IPS DF 6.9 (cell line): ENCODE results near the gene OR5H14.
"Not testable (repeated sequence)": the region's sequence is repeated elsewhere in the genome, so short reads cannot be mapped to it uniquely, and the experiment has no call there.

Source experiments
- DNase-seq: peaks from one replicate; pipeline ENCODE4 v3.0.0-alpha.2; 2013; ENCODE audit warnings: low read depth, low spot score
- H3K27ac ChIP-seq: one replicate; pipeline ENCODE4 v1.5.1; 2013; ENCODE audit warnings: low read length, control low read depth
- H3K27me3 ChIP-seq: 2 replicates; pipeline ENCODE4 v1.6.1; 2013; ENCODE audit warnings: mild to moderate bottlenecking, low read length; ENCODE audit not compliant: control insufficient read depth, insufficient read depth
- H3K36me3 ChIP-seq: 2 replicates; pipeline ENCODE4 v1.6.1; 2013; ENCODE audit warnings: low read length; ENCODE audit not compliant: control insufficient read depth, insufficient read depth
- H3K4me1 ChIP-seq: 2 replicates; pipeline ENCODE4 v1.6.1; 2013; ENCODE audit warnings: low read length; ENCODE audit not compliant: control insufficient read depth, insufficient read depth
- H3K4me3 ChIP-seq: 2 replicates; pipeline ENCODE4 v1.5.1; 2013; ENCODE audit warnings: mild to moderate bottlenecking, low read length
- H3K9me3 ChIP-seq: 2 replicates; pipeline ENCODE4 v1.6.1; 2013; ENCODE audit warnings: low read length, inconsistent platforms; ENCODE audit not compliant: control insufficient read depth, insufficient read depth
- WGBS: extraction: QIAGEN DNeasy Blood & Tissue Kit; methylation state at CpG from one replicate; pipeline ENCODE4 v1.1.7; 2013; ENCODE audit warnings: mixed read lengths, missing lambda C conversion rate; ENCODE audit not compliant: insufficient read length, insufficient coverage; 5-methylcytosine and 5-hydroxymethylcytosine counted together

Gene OR5H14

GRCh38 chr3:98147179-98147578 is at the start of gene OR5H14:
Gene OR5H14, plus strand, starts transcription at chr3:98147479. Its CDS starts 1,907 bp downstream, at chr3:98149386.
- Histone ChIP-seq H3K27ac (no peak within 1 kb of the TSS), H3K4me1 (no peaks in the 10 kb centered on the region), H3K27me3 (no peaks in the 10 kb centered on the region), H3K4me3 (no peak within 1 kb of the TSS), H3K36me3 (no peaks in the 10 kb centered on the region), H3K9me3 (no peaks in the 10 kb centered on the region)
- DNase-seq, result no peak
- no CpG with 5 or more reads among the region's 1 CpG for WGBS

- DNase-seq, result no peak
- Histone ChIP-seq H3K4me1 (no peaks in the 10 kb centered on the region), H3K27ac (no peak overlapping the region), H3K9me3 (no peaks in the 10 kb centered on the region), H3K27me3 (no peaks in the 10 kb centered on the region), H3K4me3 (no peak overlapping the region), H3K36me3 (no peaks in the 10 kb centered on the region)
- WGBS, result no CpG with 5 or more reads among the region's 4 CpGs
Measured at GRCh38 chr3:98099848-98100247, 47.4 kb upstream of the OR5H14 start.

GRCh38 chr3:98108162-98108561 is 39.1 kb upstream of the OR5H14 start:
- no peaks in the 10 kb centered on the region for H3K27me3 ChIP-seq
- no peak for DNase-seq
- no CpG with 5 or more reads among the region's 1 CpG for WGBS
- no peaks in the 10 kb centered on the region for H3K36me3 ChIP-seq
- H3K9me3 ChIP-seq, result no peaks in the 10 kb centered on the region
- H3K4me1 ChIP-seq, result no peaks in the 10 kb centered on the region
- H3K27ac ChIP-seq, result no peak overlapping the region
- no peak overlapping the region for H3K4me3 ChIP-seq

GRCh38 chr3:98109807-98110549 is 37.3 kb upstream of the OR5H14 start:
- no peaks in the 10 kb centered on the region for H3K27me3 ChIP-seq
- no peaks in the 10 kb centered on the region for H3K9me3 ChIP-seq
- no CpG with 5 or more reads among the region's 4 CpGs for WGBS
- DNase-seq, result no peak
- no peaks in the 10 kb centered on the region for H3K4me1 ChIP-seq
- H3K4me3 ChIP-seq, result no peak overlapping the region
- H3K27ac ChIP-seq, result no peak overlapping the region
- no peaks in the 10 kb centered on the region for H3K36me3 ChIP-seq

- Histone ChIP-seq H3K4me1 (no peaks in the 10 kb centered on the region), H3K36me3 (no peaks in the 10 kb centered on the region), H3K9me3 (no peaks in the 10 kb centered on the region), H3K27me3 (no peaks in the 10 kb centered on the region), H3K4me3 (no peak overlapping the region), H3K27ac (no peak overlapping the region)
- DNase-seq, result no peak
Measured at GRCh38 chr3:98110550-98110908, 36.8 kb upstream of the OR5H14 start.

- Histone ChIP-seq H3K4me1 (no peaks in the 10 kb centered on the region; the same call in 1 of the 2 replicates), H3K36me3 (no peaks in the 10 kb centered on the region), H3K4me3 (no peak overlapping the region), H3K27ac (no peak overlapping the region), H3K27me3 (no peaks in the 10 kb centered on the region), H3K9me3 (no peaks in the 10 kb centered on the region)
- no CpG with 5 or more reads among the region's 3 CpGs for WGBS
- no peak for DNase-seq
Measured at GRCh38 chr3:98114264-98114663, 33.0 kb upstream of the OR5H14 start.

GRCh38 chr3:98115717-98116116 is 31.6 kb upstream of the OR5H14 start:
- no CpG with 5 or more reads among the region's 1 CpG for WGBS
- Histone ChIP-seq H3K4me3 (no peak overlapping the region), H3K27me3 (no peaks in the 10 kb centered on the region), H3K27ac (no peak overlapping the region), H3K4me1 (no peaks in the 10 kb centered on the region; the same call in 1 of the 2 replicates), H3K36me3 (no peaks in the 10 kb centered on the region), H3K9me3 (no peaks in the 10 kb centered on the region)
- no peak for DNase-seq

- Histone ChIP-seq H3K36me3 (no peaks in the 10 kb centered on the region), H3K4me1 (no peaks in the 10 kb centered on the region), H3K9me3 (no peaks in the 10 kb centered on the region), H3K27ac (no peak within 1 kb of the TSS), H3K27me3 (no peaks in the 10 kb centered on the region), H3K4me3 (no peak within 1 kb of the TSS)
- no CpG with 5 or more reads among the region's 1 CpG for WGBS
- DNase-seq, result no peak
Measured at GRCh38 chr3:98130421-98130820, 16.9 kb upstream of the OR5H14 start, which contains the start of gene OR5H1. Gene OR5H1, plus strand, starts transcription at chr3:98130721. Its CDS starts 1,977 bp downstream, at chr3:98132698.

GRCh38 chr3:98136631-98137030 is 10.6 kb upstream of the OR5H14 start:
- Histone ChIP-seq H3K9me3 (no peaks in the 10 kb centered on the region), H3K4me1 (no peaks in the 10 kb centered on the region), H3K36me3 (no peaks in the 10 kb centered on the region), H3K27me3 (no peaks in the 10 kb centered on the region), H3K27ac (no peak overlapping the region), H3K4me3 (no peak overlapping the region)
- DNase-seq, result no peak
- no CpG with 5 or more reads among the region's 3 CpGs for WGBS

GRCh38 chr3:98137826-98138557 is 9.3 kb upstream of the OR5H14 start:
- no CpG with 5 or more reads among the region's 23 CpGs for WGBS
- H3K4me3 ChIP-seq, H3K9me3 ChIP-seq: not testable (repeated sequence)

GRCh38 chr3:98140531-98140930 is 6.7 kb upstream of the OR5H14 start:
- Histone ChIP-seq H3K4me1 (no peaks in the 10 kb centered on the region), H3K36me3 (no peaks in the 10 kb centered on the region), H3K9me3 (no peaks in the 10 kb centered on the region), H3K27ac (no peak overlapping the region), H3K27me3 (no peaks in the 10 kb centered on the region), H3K4me3 (no peak overlapping the region)
- DNase-seq, result no peak

More at GRCh38 chr3:98137826-98138557, 9.3 kb upstream of the OR5H14 start:
- H3K27ac ChIP-seq, H3K36me3 ChIP-seq, H3K27me3 ChIP-seq, H3K4me1 ChIP-seq, DNase-seq: not testable (repeated sequence)
